ENCODE measurements around the gene STX8.

DNA sequence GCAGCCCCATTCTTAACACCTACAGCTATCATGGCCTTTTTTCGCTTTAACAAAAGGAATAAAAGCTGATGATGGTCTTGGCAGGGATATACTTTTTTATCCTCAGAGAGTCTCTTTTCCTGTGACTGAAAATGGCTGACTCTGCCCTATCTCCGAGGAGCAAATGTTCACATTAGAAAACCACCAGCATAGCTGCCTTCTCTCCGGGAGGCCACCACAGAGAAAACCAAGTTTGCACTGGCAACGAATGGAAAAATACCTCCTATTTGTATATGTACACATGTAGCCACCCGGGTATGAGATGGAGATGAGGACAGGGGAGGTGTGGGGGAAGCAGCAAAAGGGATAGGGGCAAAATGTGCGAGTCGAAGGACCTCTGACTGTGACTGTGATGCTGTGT is 88.2 kb downstream of the STX8 start:
- TF ChIP-seq, protein P1, sequence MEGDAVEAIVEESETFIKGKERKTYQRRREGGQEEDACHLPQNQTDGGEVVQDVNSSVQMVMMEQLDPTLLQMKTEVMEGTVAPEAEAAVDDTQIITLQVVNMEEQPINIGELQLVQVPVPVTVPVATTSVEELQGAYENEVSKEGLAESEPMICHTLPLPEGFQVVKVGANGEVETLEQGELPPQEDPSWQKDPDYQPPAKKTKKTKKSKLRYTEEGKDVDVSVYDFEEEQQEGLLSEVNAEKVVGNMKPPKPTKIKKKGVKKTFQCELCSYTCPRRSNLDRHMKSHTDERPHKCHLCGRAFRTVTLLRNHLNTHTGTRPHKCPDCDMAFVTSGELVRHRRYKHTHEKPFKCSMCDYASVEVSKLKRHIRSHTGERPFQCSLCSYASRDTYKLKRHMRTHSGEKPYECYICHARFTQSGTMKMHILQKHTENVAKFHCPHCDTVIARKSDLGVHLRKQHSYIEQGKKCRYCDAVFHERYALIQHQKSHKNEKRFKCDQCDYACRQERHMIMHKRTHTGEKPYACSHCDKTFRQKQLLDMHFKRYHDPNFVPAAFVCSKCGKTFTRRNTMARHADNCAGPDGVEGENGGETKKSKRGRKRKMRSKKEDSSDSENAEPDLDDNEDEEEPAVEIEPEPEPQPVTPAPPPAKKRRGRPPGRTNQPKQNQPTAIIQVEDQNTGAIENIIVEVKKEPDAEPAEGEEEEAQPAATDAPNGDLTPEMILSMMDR (IDR thresholded peaks at IDR 0.05), result no peak
- TF ChIP-seq POLR2A (IDR thresholded peaks at IDR 0.05), result no peak
